ENCODE results near the gene PPP2R1B.

- TF ChIP-seq POLR2AphosphoS5 (IDR thresholded peaks at IDR 0.05; ENCODE audit: insufficient read depth, low read depth, low read length) (no peak), POLR2A (IDR thresholded peaks at IDR 0.05; ENCODE audit: low read depth, low read length) (no peak), EZH2 (IDR thresholded peaks at IDR 0.05; ENCODE audit: borderline replicate concordance, low read depth, low read length, severe bottlenecking) (no peak), GATA2 (IDR thresholded peaks at IDR 0.05; ENCODE audit: insufficient read depth, insufficient read length, low read depth, low read length) (no peak), FOS (IDR thresholded peaks at IDR 0.05; ENCODE audit: borderline replicate concordance, insufficient read depth, low read length) (no peak), MYC (IDR thresholded peaks at IDR 0.05; ENCODE audit: low read depth, low read length) (no peak)
- TF ChIP-seq, protein P1, sequence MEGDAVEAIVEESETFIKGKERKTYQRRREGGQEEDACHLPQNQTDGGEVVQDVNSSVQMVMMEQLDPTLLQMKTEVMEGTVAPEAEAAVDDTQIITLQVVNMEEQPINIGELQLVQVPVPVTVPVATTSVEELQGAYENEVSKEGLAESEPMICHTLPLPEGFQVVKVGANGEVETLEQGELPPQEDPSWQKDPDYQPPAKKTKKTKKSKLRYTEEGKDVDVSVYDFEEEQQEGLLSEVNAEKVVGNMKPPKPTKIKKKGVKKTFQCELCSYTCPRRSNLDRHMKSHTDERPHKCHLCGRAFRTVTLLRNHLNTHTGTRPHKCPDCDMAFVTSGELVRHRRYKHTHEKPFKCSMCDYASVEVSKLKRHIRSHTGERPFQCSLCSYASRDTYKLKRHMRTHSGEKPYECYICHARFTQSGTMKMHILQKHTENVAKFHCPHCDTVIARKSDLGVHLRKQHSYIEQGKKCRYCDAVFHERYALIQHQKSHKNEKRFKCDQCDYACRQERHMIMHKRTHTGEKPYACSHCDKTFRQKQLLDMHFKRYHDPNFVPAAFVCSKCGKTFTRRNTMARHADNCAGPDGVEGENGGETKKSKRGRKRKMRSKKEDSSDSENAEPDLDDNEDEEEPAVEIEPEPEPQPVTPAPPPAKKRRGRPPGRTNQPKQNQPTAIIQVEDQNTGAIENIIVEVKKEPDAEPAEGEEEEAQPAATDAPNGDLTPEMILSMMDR (IDR thresholded peaks at IDR 0.05; ENCODE audit: extremely low read depth in 1 of 2, insufficient read depth in 1 of 2, low read depth in 1 of 2, low read length in 2 of 2) = no peak
- TF ChIP-seq, protein P2, sequence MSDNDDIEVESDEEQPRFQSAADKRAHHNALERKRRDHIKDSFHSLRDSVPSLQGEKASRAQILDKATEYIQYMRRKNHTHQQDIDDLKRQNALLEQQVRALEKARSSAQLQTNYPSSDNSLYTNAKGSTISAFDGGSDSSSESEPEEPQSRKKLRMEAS (IDR thresholded peaks at IDR 0.05; ENCODE audit: insufficient read depth, insufficient read length) = no peak
Measured at GRCh38 chr11:111699579-111700156, 66.5 kb downstream of the PPP2R1B start.
